Gastroesophageal sphincter (tissue), 4 donors: ENCODE results near the gene OXCT1. TPM values are rescaled to one million over a fixed set of nuclear protein-coding genes. Genes with fewer than 3 reads are reported as not detected.
"Not testable (repeated sequence)": the region's sequence is repeated elsewhere in the genome, so short reads cannot be mapped to it uniquely, and the experiment has no call there.

Source experiments
- ATAC-seq: fragments of 150-250 bp; one replicate; pipeline ENCODE4 v1.9.1; 2016; ENCODE audit warnings: mild to moderate bottlenecking, moderate library complexity
- H3K27ac ChIP-seq, 4 donors: fragments of 200-600 bp; sonication (generic) in 3 of 4; 1 replicate in 3 of 4; 2 replicates in 1 of 4; pipeline ENCODE4 v1.5.1; 2016 to 2019
- H3K27me3 ChIP-seq: fragments of 200-600 bp; sonication (generic); one replicate; pipeline ENCODE4 v1.5.1; 2019
- H3K36me3 ChIP-seq, 2 donors: fragments of 200-600 bp; sonication (generic); one replicate each; pipeline ENCODE4 v1.5.1; 2019; ENCODE audit warnings: control low read depth in 1 of 2
- H3K4me1 ChIP-seq, 3 donors: fragments of 200-600 bp; sonication (generic); 1 replicate in 2 of 3; 2 replicates in 1 of 3; pipeline ENCODE4 v1.5.1; 2016 to 2019; ENCODE audit warnings: control low read depth in 2 of 3
- H3K4me3 ChIP-seq, 2 donors: fragments of 200-600 bp; sonication (generic); one replicate each; pipeline ENCODE4 v1.5.1; 2019; ENCODE audit warnings: mild to moderate bottlenecking in 1 of 2, moderate library complexity in 1 of 2
- H3K9me3 ChIP-seq, 3 donors: fragments of 200-600 bp; sonication (generic); one replicate each; pipeline ENCODE4 v1.5.1; 2017 to 2019; ENCODE audit warnings: control low read depth in 2 of 3
- EP300 ChIP-seq: sonication (generic); formaldehyde crosslinking; IDR thresholded peaks from one replicate; pipeline ENCODE4 v1.6.1; 2017; ENCODE audit warnings: antibody characterized with exemption, mild to moderate bottlenecking
- POLR2A ChIP-seq, 2 donors: fragments of 450-650 bp; IDR thresholded peaks; one replicate each; pipeline ENCODE4 v1.6.1; 2017; ENCODE audit warnings: antibody characterized with exemption in 2 of 2, mild to moderate bottlenecking in 2 of 2, moderate library complexity in 1 of 2
- POLR2AphosphoS5 ChIP-seq: sonication (generic); formaldehyde crosslinking; IDR thresholded peaks from one replicate; pipeline ENCODE4 v1.6.1; 2017; ENCODE audit warnings: antibody characterized with exemption
- WGBS, 2 donors: methylation state at CpG; one replicate each; pipeline ENCODE4 v1.1.5; 2018; ENCODE audit warnings: low coverage in 1 of 2; 5-methylcytosine and 5-hydroxymethylcytosine counted together
- total RNA-seq, 4 donors: library from RNA; depleted of rRNA; stranded (reverse); fragments of >200 nt; gene quantifications; one replicate each; pipeline ENCODE4 v1.1.0, GENCODE V29; 2016
- TF ChIP-seq, protein P1 (sequence below), 4 experiments: fragments of 200-600 bp in 2 of 4; fragments of 450-650 bp in 2 of 4; sonication (generic) in 1 of 4; IDR thresholded peaks; one replicate each; pipeline ENCODE4 v1.5.1; 2017 to 2019; ENCODE audit warnings: antibody characterized with exemption in 4 of 4, mild to moderate bottlenecking in 2 of 4, moderate library complexity in 2 of 4

The OXCT1 gene
- total RNA-seq, 4 donors from 2014 or later, result 38.5 to 63.5 (median 42.1) TPM

DNA sequence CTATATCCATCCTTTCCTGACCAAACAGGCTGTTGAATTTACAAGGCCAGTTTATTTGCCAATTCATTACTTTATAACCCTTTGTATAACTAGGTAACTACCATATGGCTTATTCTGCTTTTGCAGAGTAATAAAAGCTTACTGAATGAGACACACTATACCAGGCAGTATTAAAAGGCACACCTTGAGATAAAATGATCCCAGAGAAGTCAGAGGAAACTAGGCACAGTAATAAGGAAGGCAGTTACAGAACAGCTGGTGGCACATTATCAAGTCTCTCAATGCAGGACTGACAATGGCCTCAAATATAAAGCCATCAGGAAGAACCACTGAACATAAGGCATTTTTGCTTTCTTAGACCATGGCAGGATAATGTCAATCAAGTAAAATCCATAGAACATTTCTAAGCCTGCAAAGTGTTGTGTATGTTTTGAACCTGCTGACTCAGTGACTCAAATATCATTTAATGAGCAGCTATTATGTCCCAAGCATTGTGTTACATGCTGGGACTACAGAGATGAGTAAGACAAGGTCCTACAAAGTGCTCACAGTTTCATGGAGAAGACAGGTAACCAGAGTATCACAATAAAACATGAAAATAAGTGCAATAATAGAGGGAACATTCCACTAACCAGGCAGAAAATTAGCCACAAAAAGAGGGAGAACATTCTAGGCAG, 52.5 kb downstream of the OXCT1 start:
- Histone ChIP-seq H3K27ac (no peak overlapping the region), H3K36me3 (no peaks in the 10 kb centered on the region), H3K27me3 (no peaks in the 10 kb centered on the region), H3K9me3 (no peaks in the 10 kb centered on the region), H3K4me3 (no peak overlapping the region), H3K4me1 (no peaks in the 10 kb centered on the region)
- ATAC-seq, result no peak
- TF ChIP-seq POLR2A (IDR thresholded peaks at IDR 0.05), result no peak
- TF ChIP-seq, protein P1, sequence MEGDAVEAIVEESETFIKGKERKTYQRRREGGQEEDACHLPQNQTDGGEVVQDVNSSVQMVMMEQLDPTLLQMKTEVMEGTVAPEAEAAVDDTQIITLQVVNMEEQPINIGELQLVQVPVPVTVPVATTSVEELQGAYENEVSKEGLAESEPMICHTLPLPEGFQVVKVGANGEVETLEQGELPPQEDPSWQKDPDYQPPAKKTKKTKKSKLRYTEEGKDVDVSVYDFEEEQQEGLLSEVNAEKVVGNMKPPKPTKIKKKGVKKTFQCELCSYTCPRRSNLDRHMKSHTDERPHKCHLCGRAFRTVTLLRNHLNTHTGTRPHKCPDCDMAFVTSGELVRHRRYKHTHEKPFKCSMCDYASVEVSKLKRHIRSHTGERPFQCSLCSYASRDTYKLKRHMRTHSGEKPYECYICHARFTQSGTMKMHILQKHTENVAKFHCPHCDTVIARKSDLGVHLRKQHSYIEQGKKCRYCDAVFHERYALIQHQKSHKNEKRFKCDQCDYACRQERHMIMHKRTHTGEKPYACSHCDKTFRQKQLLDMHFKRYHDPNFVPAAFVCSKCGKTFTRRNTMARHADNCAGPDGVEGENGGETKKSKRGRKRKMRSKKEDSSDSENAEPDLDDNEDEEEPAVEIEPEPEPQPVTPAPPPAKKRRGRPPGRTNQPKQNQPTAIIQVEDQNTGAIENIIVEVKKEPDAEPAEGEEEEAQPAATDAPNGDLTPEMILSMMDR (IDR thresholded peaks at IDR 0.05), result no peak
- TF ChIP-seq POLR2AphosphoS5, result no peak
- TF ChIP-seq EP300, result no peak

DNA sequence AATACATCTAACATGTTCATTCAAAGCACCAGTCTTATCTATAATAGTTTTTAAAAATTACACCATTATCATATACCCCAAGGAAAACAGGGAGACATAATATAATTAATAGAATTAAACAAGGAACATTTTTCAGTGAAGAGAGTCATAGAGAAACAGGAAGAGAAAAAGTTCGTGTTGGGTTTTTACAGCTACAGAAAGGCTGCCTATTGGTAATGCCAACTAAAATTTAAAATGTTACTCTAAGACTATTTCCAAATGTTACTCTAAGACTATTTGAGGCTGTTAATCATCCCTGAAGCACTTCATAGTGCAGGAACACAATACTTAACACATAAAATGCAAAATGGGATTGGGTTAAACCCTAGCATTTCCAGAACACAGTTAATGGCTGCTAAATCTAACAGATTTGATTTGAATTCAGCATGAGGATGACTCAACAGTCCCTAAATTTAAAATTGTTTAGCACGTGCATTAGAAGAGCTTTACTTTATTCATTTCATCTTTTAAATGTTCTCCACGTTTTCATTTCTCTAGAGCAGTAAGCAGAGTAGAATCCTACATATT, 54.5 kb downstream of the OXCT1 start:
- ATAC-seq, result no peak
- Histone ChIP-seq H3K27ac (no peak overlapping the region), H3K36me3 (no peaks in the 10 kb centered on the region), H3K9me3 (no peaks in the 10 kb centered on the region), H3K4me3 (no peak overlapping the region), H3K4me1 (no peaks in the 10 kb centered on the region), H3K27me3 (no peaks in the 10 kb centered on the region)
- WGBS, 2 donors, result 34 to 66% methylated on average over 3 of the region's 3 CpGs
- no peak for TF ChIP-seq POLR2AphosphoS5
- TF ChIP-seq, protein P1 (IDR thresholded peaks at IDR 0.05), result no peak
- no peak for TF ChIP-seq POLR2A (IDR thresholded peaks at IDR 0.05)
- no peak for TF ChIP-seq EP300

DNA sequence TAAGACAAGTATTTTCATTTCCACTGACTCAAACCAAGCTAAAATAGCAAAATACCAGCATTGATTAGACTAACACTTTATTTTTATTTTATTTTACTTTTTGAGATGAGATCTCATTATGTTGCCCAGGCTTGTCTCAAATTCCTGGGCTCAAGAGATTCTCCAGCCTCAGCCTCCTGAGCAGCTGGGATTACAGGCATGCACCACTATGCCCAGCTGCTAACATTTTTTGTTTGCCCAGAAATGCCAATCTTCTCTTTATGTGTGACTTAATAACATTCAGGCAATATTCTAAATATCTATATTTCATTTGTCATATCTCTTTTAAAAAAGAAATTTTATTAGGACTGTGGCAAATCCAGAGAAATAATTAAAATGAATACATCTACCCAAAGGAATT, 55.0 kb downstream of the OXCT1 start:
- Histone ChIP-seq H3K36me3 (no peaks in the 10 kb centered on the region), H3K27ac (no peak overlapping the region)
- ATAC-seq, result no peak

DNA sequence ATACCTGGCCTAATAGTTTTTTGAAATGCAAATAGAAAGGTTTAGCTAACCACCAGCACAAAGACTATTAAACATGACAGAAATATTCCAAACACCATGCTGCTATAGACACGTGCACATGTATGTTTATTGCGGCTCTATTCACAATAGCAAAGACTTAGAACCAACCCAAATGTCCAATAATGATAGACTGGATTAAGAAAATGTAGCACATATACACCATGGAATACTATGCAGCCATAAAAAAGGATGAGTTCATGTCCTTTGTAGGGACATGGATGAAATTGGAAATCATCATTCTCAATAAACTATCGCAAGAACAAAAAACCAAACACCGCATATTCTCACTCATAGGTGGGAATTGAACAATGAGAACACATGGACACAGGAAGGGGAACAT, 55.9 kb downstream of the OXCT1 start:
- not testable (repeated sequence) for H3K36me3 ChIP-seq, H3K9me3 ChIP-seq, ATAC-seq, H3K27ac ChIP-seq, H3K27me3 ChIP-seq, H3K4me3 ChIP-seq
- H3K4me1 ChIP-seq, result peaks cover 0 to 11% (median 0%) of the 10 kb centered on the region in 3 donors
- 92 to 100% methylated on average over 2 of the region's 4 CpGs for whole genome bisulfite sequencing, 2 donors

More for the DNA sequence above, 55.0 kb downstream of the OXCT1 start:
- Histone ChIP-seq H3K4me1 (peaks cover 0 to 1% (median 0%) of the 10 kb centered on the region in 3 donors), H3K27me3 (no peaks in the 10 kb centered on the region), H3K4me3 (no peak overlapping the region), H3K9me3 (no peaks in the 10 kb centered on the region)
- TF ChIP-seq POLR2AphosphoS5 (no peak), POLR2A (IDR thresholded peaks at IDR 0.05) (no peak), EP300 (no peak)
- TF ChIP-seq, protein P1 (IDR thresholded peaks at IDR 0.05), result no peak

DNA sequence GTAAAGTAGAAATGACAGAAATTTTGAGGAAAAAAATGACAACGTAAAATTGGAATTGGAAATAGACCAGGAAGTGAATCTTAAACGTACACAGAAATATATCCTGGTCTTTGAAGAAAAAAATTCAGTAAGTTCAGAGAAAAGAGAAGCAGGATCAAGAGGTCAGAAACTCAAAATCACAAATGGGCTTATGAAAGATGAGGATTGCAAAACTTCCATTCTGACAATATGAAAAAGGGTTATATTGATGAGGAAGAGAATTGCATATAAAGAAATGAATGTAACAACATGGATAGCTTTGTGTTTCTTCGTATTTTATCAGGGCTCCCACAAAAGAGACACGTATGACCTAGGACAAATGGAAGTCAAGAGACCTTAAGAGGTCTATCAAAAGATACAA, 58.1 kb downstream of the OXCT1 start:
- TF ChIP-seq POLR2AphosphoS5, result no peak
- no peak for TF ChIP-seq EP300
- TF ChIP-seq, protein P1 (IDR thresholded peaks at IDR 0.05), result no peak
- TF ChIP-seq POLR2A (IDR thresholded peaks at IDR 0.05), result no peak
- peaks cover 0 to 15% (median 0%) of the 10 kb centered on the region in 3 donors for H3K4me1 ChIP-seq
- 83 to 86% methylated on average over 4 of the region's 4 CpGs for WGBS, 2 donors

More for the DNA sequence above, 58.1 kb downstream of the OXCT1 start:
- Histone ChIP-seq H3K36me3 (peaks cover 0 to under 1% of the 10 kb centered on the region in 2 donors), H3K27ac (no peak overlapping the region), H3K4me3 (no peak overlapping the region), H3K27me3 (no peaks in the 10 kb centered on the region), H3K9me3 (no peaks in the 10 kb centered on the region)
- no peak for ATAC-seq
